C4-2B (cell line): ENCODE data around the gene CEP76.

Experiments
- ZFX ChIP-seq: fragments of 450-650 bp; IDR thresholded peaks from 2 replicates; pipeline ENCODE4 v1.6.1; 2017
- TF ChIP-seq, protein P1 (sequence below): fragments of 450-650 bp; conservative IDR thresholded peaks from 2 replicates; pipeline ENCODE4 v1.5.1; 2017; ENCODE audit warnings: mild to moderate bottlenecking

- TF ChIP-seq, protein P1, sequence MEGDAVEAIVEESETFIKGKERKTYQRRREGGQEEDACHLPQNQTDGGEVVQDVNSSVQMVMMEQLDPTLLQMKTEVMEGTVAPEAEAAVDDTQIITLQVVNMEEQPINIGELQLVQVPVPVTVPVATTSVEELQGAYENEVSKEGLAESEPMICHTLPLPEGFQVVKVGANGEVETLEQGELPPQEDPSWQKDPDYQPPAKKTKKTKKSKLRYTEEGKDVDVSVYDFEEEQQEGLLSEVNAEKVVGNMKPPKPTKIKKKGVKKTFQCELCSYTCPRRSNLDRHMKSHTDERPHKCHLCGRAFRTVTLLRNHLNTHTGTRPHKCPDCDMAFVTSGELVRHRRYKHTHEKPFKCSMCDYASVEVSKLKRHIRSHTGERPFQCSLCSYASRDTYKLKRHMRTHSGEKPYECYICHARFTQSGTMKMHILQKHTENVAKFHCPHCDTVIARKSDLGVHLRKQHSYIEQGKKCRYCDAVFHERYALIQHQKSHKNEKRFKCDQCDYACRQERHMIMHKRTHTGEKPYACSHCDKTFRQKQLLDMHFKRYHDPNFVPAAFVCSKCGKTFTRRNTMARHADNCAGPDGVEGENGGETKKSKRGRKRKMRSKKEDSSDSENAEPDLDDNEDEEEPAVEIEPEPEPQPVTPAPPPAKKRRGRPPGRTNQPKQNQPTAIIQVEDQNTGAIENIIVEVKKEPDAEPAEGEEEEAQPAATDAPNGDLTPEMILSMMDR = 0 out of 2 replicates have a peak, but pooled peaks have one; percentile 13
- TF ChIP-seq ZFX = no peak
Observed at GRCh38 chr18:12657684-12658425, 44.7 kb downstream of the CEP76 start, which contains the start of gene SPIRE1.
